ENCODE results near the gene ZBTB25.

DNA sequence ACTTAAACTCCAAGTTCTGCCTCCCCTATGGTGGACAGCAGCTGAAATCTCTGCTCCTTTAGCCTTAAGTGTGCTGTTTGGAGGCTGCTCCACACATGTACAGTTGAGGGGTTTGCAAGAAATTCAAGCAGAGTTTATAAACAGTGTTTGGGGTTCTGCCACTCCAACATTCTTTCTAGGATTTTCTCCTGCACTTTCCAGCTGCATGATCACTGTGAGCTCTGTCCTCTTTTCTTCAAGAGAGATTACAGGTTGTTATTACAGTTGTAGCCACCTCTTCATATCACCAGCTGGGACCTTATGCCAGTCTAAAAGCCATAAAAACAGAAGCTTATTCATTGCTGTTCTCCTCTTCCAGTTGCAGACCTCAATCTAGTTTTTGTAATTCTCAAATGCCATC lies 8.4 kb downstream of the ZBTB25 start:
- TF ChIP-seq, protein P1, sequence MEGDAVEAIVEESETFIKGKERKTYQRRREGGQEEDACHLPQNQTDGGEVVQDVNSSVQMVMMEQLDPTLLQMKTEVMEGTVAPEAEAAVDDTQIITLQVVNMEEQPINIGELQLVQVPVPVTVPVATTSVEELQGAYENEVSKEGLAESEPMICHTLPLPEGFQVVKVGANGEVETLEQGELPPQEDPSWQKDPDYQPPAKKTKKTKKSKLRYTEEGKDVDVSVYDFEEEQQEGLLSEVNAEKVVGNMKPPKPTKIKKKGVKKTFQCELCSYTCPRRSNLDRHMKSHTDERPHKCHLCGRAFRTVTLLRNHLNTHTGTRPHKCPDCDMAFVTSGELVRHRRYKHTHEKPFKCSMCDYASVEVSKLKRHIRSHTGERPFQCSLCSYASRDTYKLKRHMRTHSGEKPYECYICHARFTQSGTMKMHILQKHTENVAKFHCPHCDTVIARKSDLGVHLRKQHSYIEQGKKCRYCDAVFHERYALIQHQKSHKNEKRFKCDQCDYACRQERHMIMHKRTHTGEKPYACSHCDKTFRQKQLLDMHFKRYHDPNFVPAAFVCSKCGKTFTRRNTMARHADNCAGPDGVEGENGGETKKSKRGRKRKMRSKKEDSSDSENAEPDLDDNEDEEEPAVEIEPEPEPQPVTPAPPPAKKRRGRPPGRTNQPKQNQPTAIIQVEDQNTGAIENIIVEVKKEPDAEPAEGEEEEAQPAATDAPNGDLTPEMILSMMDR (IDR thresholded peaks at IDR 0.05), result no peak
- no peak for TF ChIP-seq POLR2A (IDR thresholded peaks at IDR 0.05)
